Tibial nerve (tissue), 4 donors: Measurements from ENCODE around the gene MYH14. TPM values are rescaled to one million over a fixed set of nuclear protein-coding genes. Genes with fewer than 3 reads are reported as not detected.
"Not testable (repeated sequence)": the region's sequence is repeated elsewhere in the genome, so short reads cannot be mapped to it uniquely, and the experiment has no call there.

Experiments used
- DNase-seq, 2 donors: peaks; one replicate each; pipeline ENCODE4 v3.0.0-alpha.2; 2019; ENCODE audit warnings: low spot score in 2 of 2
- H3K27ac ChIP-seq, 4 donors: fragments of 200-600 bp; sonication (generic) in 3 of 4; one replicate each; pipeline ENCODE4 v1.5.1; 2017 to 2019; ENCODE audit warnings: mild to moderate bottlenecking in 1 of 4
- H3K27me3 ChIP-seq, 2 donors: fragments of 200-600 bp; sonication (generic) in 1 of 2; one replicate each; pipeline versions ENCODE4 v1.5.1 to v1.6.0; 2017 to 2019
- H3K36me3 ChIP-seq, 3 donors: fragments of 200-600 bp; sonication (generic); one replicate each; pipeline ENCODE4 v1.5.1; 2018 to 2019
- H3K4me1 ChIP-seq, 4 donors: fragments of 200-600 bp; sonication (generic) in 3 of 4; one replicate each; pipeline ENCODE4 v1.5.1; 2017 to 2019
- H3K4me3 ChIP-seq, 4 donors: fragments of 200-600 bp; sonication (generic) in 3 of 4; one replicate each; pipeline ENCODE4 v1.5.1; 2017 to 2019; ENCODE audit warnings: mild to moderate bottlenecking in 1 of 4, moderate library complexity in 1 of 4
- H3K9me3 ChIP-seq, 4 donors: fragments of 200-600 bp; sonication (generic) in 3 of 4; one replicate each; pipeline ENCODE4 v1.5.1; 2017 to 2019
- CTCF ChIP-seq, 5 experiments: fragments of 200-600 bp in 3 of 5; fragments of 450-650 bp in 2 of 5; sonication (generic) in 3 of 5; IDR thresholded peaks; one replicate each; pipeline ENCODE4 v1.5.1; 2016 to 2019; ENCODE audit warnings: antibody characterized with exemption in 5 of 5, mild to moderate bottlenecking in 3 of 5, moderate library complexity in 2 of 5
- EP300 ChIP-seq, 2 donors: sonication (generic); formaldehyde crosslinking; IDR thresholded peaks; one replicate each; pipeline ENCODE4 v1.6.1; 2017; ENCODE audit warnings: antibody characterized with exemption in 2 of 2, mild to moderate bottlenecking in 1 of 2
- POLR2A ChIP-seq, 2 donors: fragments of 450-650 bp; IDR thresholded peaks; one replicate each; pipeline ENCODE4 v1.6.1; 2017; ENCODE audit warnings: antibody characterized with exemption in 2 of 2, mild to moderate bottlenecking in 2 of 2, moderate library complexity in 2 of 2
- WGBS, 2 donors: methylation state at CpG; one replicate each; pipeline ENCODE4 v1.1.5; 2018; 5-methylcytosine and 5-hydroxymethylcytosine counted together
- total RNA-seq, 4 donors: library from RNA; depleted of rRNA; stranded (reverse); fragments of >200 nt; gene quantifications; one replicate each; pipeline ENCODE4 v1.1.0, GENCODE V29; 2016

MYH14 gene
- total RNA-seq, 4 donors from 2014 or later: 12.9 to 30.3 (median 15.3) TPM

- 85 to 89% methylated on average over 19 of the region's 19 CpGs for WGBS, 2 donors
- H3K36me3 ChIP-seq: peaks cover 0 to 48% (median 0%) of the 10 kb centered on the region in 3 donors
Measured at GRCh38 chr19:50222691-50223438, 19.4 kb downstream of the MYH14 start.

GRCh38 chr19:50223439-50223716 is 20.0 kb downstream of the MYH14 start:
- 81 to 91% methylated on average over 3 of the region's 3 CpGs for WGBS, 2 donors

More at GRCh38 chr19:50222691-50223438, 19.4 kb downstream of the MYH14 start:
- Histone ChIP-seq H3K27me3 (no peaks in the 10 kb centered on the region), H3K4me3 (no peak overlapping the region), H3K9me3 (peaks cover 0 to 13% (median 2%) of the 10 kb centered on the region in 4 donors), H3K27ac (no peak overlapping the region), H3K4me1 (no peaks in the 10 kb centered on the region)
- TF ChIP-seq EP300 (IDR thresholded peaks at IDR 0.05) (no peak), CTCF (IDR thresholded peaks at IDR 0.05) (no peak), POLR2A (IDR thresholded peaks at IDR 0.05) (no peak)
- no peak for DNase-seq

GRCh38 chr19:50224986-50225747 is 21.7 kb downstream of the MYH14 start:
- H3K36me3 ChIP-seq: peaks cover 0 to 53% (median 0%) of the 10 kb centered on the region in 3 donors

More at GRCh38 chr19:50223439-50223716, 20.0 kb downstream of the MYH14 start:
- peaks cover 0 to 13% (median 2%) of the 10 kb centered on the region in 4 donors for H3K9me3 ChIP-seq
- no peak for DNase-seq
- no peak overlapping the region for H3K27ac ChIP-seq
- H3K36me3 ChIP-seq: peaks cover 0 to 46% (median 0%) of the 10 kb centered on the region in 3 donors
- no peaks in the 10 kb centered on the region for H3K4me1 ChIP-seq
- H3K4me3 ChIP-seq: no peak overlapping the region
- TF ChIP-seq CTCF (IDR thresholded peaks at IDR 0.05): no peak
- TF ChIP-seq POLR2A (IDR thresholded peaks at IDR 0.05): no peak
- no peak for TF ChIP-seq EP300 (IDR thresholded peaks at IDR 0.05)
- H3K27me3 ChIP-seq: no peaks in the 10 kb centered on the region

GRCh38 chr19:50226536-50226935 is 23.1 kb downstream of the MYH14 start:
- Histone ChIP-seq H3K4me1 (no peaks in the 10 kb centered on the region), H3K27ac (no peak overlapping the region), H3K27me3 (no peaks in the 10 kb centered on the region), H3K4me3 (no peak overlapping the region), H3K36me3 (peaks cover 0 to 66% (median 0%) of the 10 kb centered on the region in 3 donors), H3K9me3 (peaks cover 0 to 13% (median 2%) of the 10 kb centered on the region in 4 donors)
- no peak for DNase-seq
- 67 to 86% methylated on average over 6 to 7 of the region's 7 CpGs for whole genome bisulfite sequencing, 2 donors
- TF ChIP-seq EP300 (IDR thresholded peaks at IDR 0.05): no peak
- no peak for TF ChIP-seq CTCF (IDR thresholded peaks at IDR 0.05)
- TF ChIP-seq POLR2A (IDR thresholded peaks at IDR 0.05): no peak

More at GRCh38 chr19:50224986-50225747, 21.7 kb downstream of the MYH14 start:
- Histone ChIP-seq H3K27ac (no peak overlapping the region), H3K9me3 (peaks cover 0 to 13% (median 2%) of the 10 kb centered on the region in 4 donors), H3K27me3 (no peaks in the 10 kb centered on the region), H3K4me1 (no peaks in the 10 kb centered on the region), H3K4me3 (no peak overlapping the region)
- DNase-seq: no peak
- TF ChIP-seq EP300 (IDR thresholded peaks at IDR 0.05) (no peak), POLR2A (IDR thresholded peaks at IDR 0.05) (no peak)
- 69 to 71% methylated on average over 7 to 8 of the region's 8 CpGs for WGBS, 2 donors

- peaks cover 0 to 13% (median 2%) of the 10 kb centered on the region in 4 donors for H3K9me3 ChIP-seq
- whole genome bisulfite sequencing, 2 donors: 73 to 81% methylated on average over 7 of the region's 7 CpGs
- peaks cover 0 to 64% (median 0%) of the 10 kb centered on the region in 3 donors for H3K36me3 ChIP-seq
- DNase-seq, H3K4me1 ChIP-seq, H3K27ac ChIP-seq, H3K27me3 ChIP-seq, H3K4me3 ChIP-seq: not testable (repeated sequence)
Measured at GRCh38 chr19:50228153-50228552, 24.7 kb downstream of the MYH14 start.
